Keratinocyte (primary cell): ENCODE results near the gene TXNDC8.

Experiments used
- CTCF ChIP-seq, 3 experiments: IDR thresholded peaks in 1 of 3; conservative IDR thresholded peaks in 1 of 3; optimal IDR thresholded peaks in 1 of 3; 2 replicates in 2 of 3; 3 replicates in 1 of 3; pipeline versions ENCODE3 to v1.5.1; 2011; ENCODE audit warnings: low read length in 3 of 3, mild to moderate bottlenecking in 3 of 3, moderate library complexity in 2 of 3, control low read depth in 1 of 3, inconsistent platforms in 1 of 3; ENCODE audit not compliant: insufficient read depth in 2 of 3; ENCODE audit errors: extremely low read depth in 1 of 3
- EZH2 ChIP-seq: IDR thresholded peaks from one replicate; pipeline ENCODE4 v1.6.1; 2012; ENCODE audit warnings: inconsistent platforms, mild to moderate bottlenecking, low read length, moderate library complexity

GRCh38 chr9:110383491-110383890, 45.8 kb upstream of the TXNDC8 start:
- TF ChIP-seq CTCF (optimal IDR thresholded peaks at IDR 0.05 in 1 of 3, IDR thresholded peaks at IDR 0.05 in 1 of 3, conservative IDR thresholded peaks at IDR 0.05 in 1 of 3; ENCODE audit: extremely low read depth in 1 of 3, insufficient read depth in 2 of 3, low read length in 3 of 3) (no peak), EZH2 (no peak)
